Measurements from ENCODE around the gene CTRL.

Gene CTRL

GRCh38 chr16:67922221-67922620 is 9.4 kb downstream of the CTRL start:
- Histone ChIP-seq H2BK5ac (ENCODE audit: low read length) (no peak overlapping the region), H3K36me3 (ENCODE audit: control insufficient read depth, insufficient read depth, low read length) (no peaks in the 10 kb centered on the region), H3K18ac (ENCODE audit: low read length) (no peak overlapping the region), H3K79me1 (ENCODE audit: low read length) (peaks cover 14% of the 10 kb centered on the region), H3K9ac (ENCODE audit: low read length) (no peak overlapping the region), H3K4ac (ENCODE audit: low read depth, low read length) (no peak overlapping the region), H3K56ac (ENCODE audit: low read length) (no peak overlapping the region), H3K23ac (ENCODE audit: low read length) (no peak overlapping the region), H2BK15ac (replicated peaks; ENCODE audit: low read depth) (no peak overlapping the region), H2AK5ac (ENCODE audit: low read length) (no peak overlapping the region), H3K79me2 (ENCODE audit: control insufficient read depth, insufficient read depth, low read length) (peaks cover 2% of the 10 kb centered on the region), H3K4me2 (ENCODE audit: low read length) (no peak overlapping the region), H4K5ac (ENCODE audit: low read length) (no peak overlapping the region), H3K4me1 (ENCODE audit: control insufficient read depth, low read depth, low read length) (peaks cover 7% of the 10 kb centered on the region), H3K27me3 (ENCODE audit: insufficient read depth, low read length, poor library complexity) (no peaks in the 10 kb centered on the region), H3K4me3 (ENCODE audit: low read length) (no peak overlapping the region), H3K27ac (ENCODE audit: low read depth, low read length) (no peak overlapping the region), H4K8ac (ENCODE audit: low read depth, low read length) (no peak overlapping the region), H2BK120ac (ENCODE audit: low read depth, low read length) (no peak overlapping the region)
- WGBS (ENCODE audit: extremely low coverage, insufficient coverage, low lambda C conversion rate), result no CpG with 5 or more reads among the region's 5 CpGs
- no peak for DNase-seq

- Histone ChIP-seq H3K27me3 (ENCODE audit: insufficient read depth, low read length, poor library complexity) (no peaks in the 10 kb centered on the region), H2BK15ac (replicated peaks; ENCODE audit: low read depth) (no peak overlapping the region), H3K27ac (ENCODE audit: low read depth, low read length) (no peak overlapping the region), H3K4me1 (ENCODE audit: control insufficient read depth, low read depth, low read length) (peaks cover 19% of the 10 kb centered on the region), H3K9ac (ENCODE audit: low read length) (peak overlapping the region; percentile 23), H3K4me2 (ENCODE audit: low read length) (no peak overlapping the region), H4K8ac (ENCODE audit: low read depth, low read length) (no peak overlapping the region), H4K5ac (ENCODE audit: low read length) (no peak overlapping the region), H3K56ac (ENCODE audit: low read length) (peak overlapping the region; percentile 51), H3K23ac (ENCODE audit: low read length) (peak overlapping the region; percentile 15), H2AK5ac (ENCODE audit: low read length) (no peak overlapping the region), H2BK5ac (ENCODE audit: low read length) (peak overlapping the region; percentile 36), H2BK120ac (ENCODE audit: low read depth, low read length) (no peak overlapping the region), H3K4ac (ENCODE audit: low read depth, low read length) (no peak overlapping the region), H3K36me3 (ENCODE audit: control insufficient read depth, insufficient read depth, low read length) (no peaks in the 10 kb centered on the region), H3K79me2 (ENCODE audit: control insufficient read depth, insufficient read depth, low read length) (peaks cover 7% of the 10 kb centered on the region), H3K18ac (ENCODE audit: low read length) (no peak overlapping the region), H3K4me3 (ENCODE audit: low read length) (no peak overlapping the region), H3K79me1 (ENCODE audit: low read length) (peaks cover 17% of the 10 kb centered on the region)
- peak; percentile 66 for DNase-seq
- no CpG with 5 or more reads among the region's 6 CpGs for WGBS (ENCODE audit: extremely low coverage, insufficient coverage, low lambda C conversion rate)
Measured at GRCh38 chr16:67919622-67920221, 11.9 kb downstream of the CTRL start.

- no peak overlapping the region for H3K18ac ChIP-seq (ENCODE audit: low read length)
- H3K36me3 ChIP-seq (ENCODE audit: control insufficient read depth, insufficient read depth, low read length), result no peaks in the 10 kb centered on the region
- peak; percentile 88 for DNase-seq
- peak overlapping the region; percentile 96 for H2AK5ac ChIP-seq (ENCODE audit: low read length)
- H2BK5ac ChIP-seq (ENCODE audit: low read length), result peak overlapping the region; percentile 46
- H4K8ac ChIP-seq (ENCODE audit: low read depth, low read length), result no peak overlapping the region
- H3K27ac ChIP-seq (ENCODE audit: low read depth, low read length), result no peak overlapping the region
- no peak overlapping the region for H3K4ac ChIP-seq (ENCODE audit: low read depth, low read length)
- no CpG with 5 or more reads among the region's 4 CpGs for WGBS (ENCODE audit: extremely low coverage, insufficient coverage, low lambda C conversion rate)
- H3K79me2 ChIP-seq (ENCODE audit: control insufficient read depth, insufficient read depth, low read length), result peaks cover 7% of the 10 kb centered on the region
- H3K4me2 ChIP-seq (ENCODE audit: low read length), result no peak overlapping the region
- H3K4me3 ChIP-seq (ENCODE audit: low read length), result no peak overlapping the region
- H3K27me3 ChIP-seq (ENCODE audit: insufficient read depth, low read length, poor library complexity), result no peaks in the 10 kb centered on the region
- H3K79me1 ChIP-seq (ENCODE audit: low read length), result peaks cover 15% of the 10 kb centered on the region
- peak overlapping the region; percentile 25 for H3K23ac ChIP-seq (ENCODE audit: low read length)
- H2BK15ac ChIP-seq (replicated peaks; ENCODE audit: low read depth), result no peak overlapping the region
- H4K5ac ChIP-seq (ENCODE audit: low read length), result no peak overlapping the region
- H3K4me1 ChIP-seq (ENCODE audit: control insufficient read depth, low read depth, low read length), result peaks cover 21% of the 10 kb centered on the region
- H2BK120ac ChIP-seq (ENCODE audit: low read depth, low read length), result no peak overlapping the region
- peak overlapping the region; percentile 14 for H3K9ac ChIP-seq (ENCODE audit: low read length)
- H3K56ac ChIP-seq (ENCODE audit: low read length), result peak overlapping the region; percentile 77
Measured at GRCh38 chr16:67917852-67918236, 13.8 kb downstream of the CTRL start.

- no CpG with 5 or more reads among the region's 6 CpGs for WGBS (ENCODE audit: extremely low coverage, insufficient coverage, low lambda C conversion rate)
- no peak overlapping the region for H3K27ac ChIP-seq (ENCODE audit: low read depth, low read length)
Measured at GRCh38 chr16:67917140-67917851, 14.4 kb downstream of the CTRL start.

GRCh38 chr16:67915831-67916723 is 15.6 kb downstream of the CTRL start:
- Histone ChIP-seq H3K79me2 (ENCODE audit: control insufficient read depth, insufficient read depth, low read length) (peaks cover 7% of the 10 kb centered on the region), H3K27me3 (ENCODE audit: insufficient read depth, low read length, poor library complexity) (no peaks in the 10 kb centered on the region), H3K9ac (ENCODE audit: low read length) (peak overlapping the region; percentile 10), H3K4me1 (ENCODE audit: control insufficient read depth, low read depth, low read length) (peaks cover 21% of the 10 kb centered on the region), H3K4me3 (ENCODE audit: low read length) (no peak overlapping the region), H3K56ac (ENCODE audit: low read length) (peak overlapping the region; percentile 59), H3K18ac (ENCODE audit: low read length) (peak overlapping the region; percentile 22), H3K27ac (ENCODE audit: low read depth, low read length) (peak overlapping the region; percentile 72), H3K23ac (ENCODE audit: low read length) (peak overlapping the region; percentile 16), H2BK120ac (ENCODE audit: low read depth, low read length) (peak overlapping the region; percentile 9), H3K36me3 (ENCODE audit: control insufficient read depth, insufficient read depth, low read length) (no peaks in the 10 kb centered on the region), H3K4ac (ENCODE audit: low read depth, low read length) (peak overlapping the region; percentile 6), H3K4me2 (ENCODE audit: low read length) (no peak overlapping the region), H2BK5ac (ENCODE audit: low read length) (peak overlapping the region; percentile 88), H2BK15ac (replicated peaks; ENCODE audit: low read depth) (no peak overlapping the region), H3K79me1 (ENCODE audit: low read length) (peaks cover 17% of the 10 kb centered on the region), H4K8ac (ENCODE audit: low read depth, low read length) (no peak overlapping the region), H4K5ac (ENCODE audit: low read length) (no peak overlapping the region), H2AK5ac (ENCODE audit: low read length) (peak overlapping the region; percentile 90)
- DNase-seq, result peak; percentile 27
- no CpG with 5 or more reads among the region's 7 CpGs for whole genome bisulfite sequencing (ENCODE audit: extremely low coverage, insufficient coverage, low lambda C conversion rate)

More at GRCh38 chr16:67917140-67917851, 14.4 kb downstream of the CTRL start:
- Histone ChIP-seq H2BK120ac (ENCODE audit: low read depth, low read length) (no peak overlapping the region), H3K23ac (ENCODE audit: low read length) (peak overlapping the region; percentile 25), H2BK15ac (replicated peaks; ENCODE audit: low read depth) (no peak overlapping the region), H3K9ac (ENCODE audit: low read length) (peak overlapping the region; percentile 14), H3K36me3 (ENCODE audit: control insufficient read depth, insufficient read depth, low read length) (no peaks in the 10 kb centered on the region), H3K4me1 (ENCODE audit: control insufficient read depth, low read depth, low read length) (peaks cover 21% of the 10 kb centered on the region), H3K4ac (ENCODE audit: low read depth, low read length) (no peak overlapping the region), H3K4me2 (ENCODE audit: low read length) (no peak overlapping the region), H4K8ac (ENCODE audit: low read depth, low read length) (no peak overlapping the region), H3K56ac (ENCODE audit: low read length) (peak overlapping the region; percentile 77), H3K18ac (ENCODE audit: low read length) (no peak overlapping the region), H2BK5ac (ENCODE audit: low read length) (peak overlapping the region; percentile 46), H3K79me2 (ENCODE audit: control insufficient read depth, insufficient read depth, low read length) (peaks cover 7% of the 10 kb centered on the region), H3K27me3 (ENCODE audit: insufficient read depth, low read length, poor library complexity) (no peaks in the 10 kb centered on the region), H3K4me3 (ENCODE audit: low read length) (no peak overlapping the region), H2AK5ac (ENCODE audit: low read length) (peak overlapping the region; percentile 96), H4K5ac (ENCODE audit: low read length) (no peak overlapping the region), H3K79me1 (ENCODE audit: low read length) (peaks cover 15% of the 10 kb centered on the region)
- no peak for DNase-seq
